HCT116 (cell line): ENCODE data around the gene CELSR3.

ENCODE experiments used
- CBX3 ChIP-seq: IDR thresholded peaks from 2 replicates; pipeline ENCODE4 v1.6.1; 2012; ENCODE audit warnings: low read depth
- CEBPB ChIP-seq: IDR thresholded peaks from 2 replicates; pipeline ENCODE4 v1.6.1; 2012; ENCODE audit warnings: low read depth
- EZH2 ChIP-seq: fragments of 200-600 bp; sonication (generic); IDR thresholded peaks from 2 replicates; pipeline ENCODE4 v1.6.1; 2017; ENCODE audit warnings: antibody characterized with exemption, mixed run types
- JUND ChIP-seq: IDR thresholded peaks from 2 replicates; pipeline ENCODE4 v1.6.1; 2012
- POLR2A ChIP-seq: IDR thresholded peaks from 2 replicates; pipeline ENCODE4 v1.7.0; 2011; ENCODE audit warnings: borderline replicate concordance; ENCODE audit not compliant: insufficient read depth, insufficient read length; ENCODE audit errors: extremely low read depth
- POLR2AphosphoS5 ChIP-seq: IDR thresholded peaks from 2 replicates; pipeline ENCODE4 v1.6.1; 2011; ENCODE audit warnings: mild to moderate bottlenecking, low read depth, low read length, moderate library complexity
- RAD21 ChIP-seq: IDR thresholded peaks from 2 replicates; pipeline ENCODE4 v1.6.1; 2012; ENCODE audit warnings: low read depth, mild to moderate bottlenecking
- SRF ChIP-seq: IDR thresholded peaks from 2 replicates; pipeline ENCODE4 v1.6.1; 2012; ENCODE audit warnings: low read depth
- YY1 ChIP-seq: IDR thresholded peaks from 2 replicates; pipeline ENCODE4 v1.6.1; 2011; ENCODE audit warnings: low read length, low read depth, moderate library complexity, mild to moderate bottlenecking; ENCODE audit not compliant: insufficient replicate concordance; ENCODE audit errors: extremely low read depth
- TF ChIP-seq, protein P1 (sequence below): IDR thresholded peaks from 2 replicates; pipeline ENCODE4 v1.6.1; 2012
- TF ChIP-seq, protein P2 (sequence below): IDR thresholded peaks from 2 replicates; pipeline ENCODE4 v1.6.1; 2011; ENCODE audit warnings: mild to moderate bottlenecking, low read length, moderate library complexity; ENCODE audit not compliant: insufficient replicate concordance; ENCODE audit errors: extremely low read depth
- TF ChIP-seq, protein P3 (sequence below), 3 experiments: fragments of 200-600 bp in 1 of 3; sonication (generic) in 1 of 3; IDR thresholded peaks in 2 of 3; conservative IDR thresholded peaks in 1 of 3; 2 replicates each; pipeline ENCODE4 v1.5.1; 2012 to 2017; ENCODE audit warnings: low read depth in 2 of 3, low read length in 2 of 3, antibody characterized with exemption in 1 of 3, borderline replicate concordance in 1 of 3, control low read depth in 1 of 3, mild to moderate bottlenecking in 1 of 3, mixed read lengths in 1 of 3, mixed run types in 1 of 3, moderate library complexity in 1 of 3; ENCODE audit not compliant: insufficient read depth in 1 of 3
- TF ChIP-seq, protein P4 (sequence below): IDR thresholded peaks from 2 replicates; pipeline ENCODE4 v1.6.1; 2012; ENCODE audit warnings: low read depth

DNA sequence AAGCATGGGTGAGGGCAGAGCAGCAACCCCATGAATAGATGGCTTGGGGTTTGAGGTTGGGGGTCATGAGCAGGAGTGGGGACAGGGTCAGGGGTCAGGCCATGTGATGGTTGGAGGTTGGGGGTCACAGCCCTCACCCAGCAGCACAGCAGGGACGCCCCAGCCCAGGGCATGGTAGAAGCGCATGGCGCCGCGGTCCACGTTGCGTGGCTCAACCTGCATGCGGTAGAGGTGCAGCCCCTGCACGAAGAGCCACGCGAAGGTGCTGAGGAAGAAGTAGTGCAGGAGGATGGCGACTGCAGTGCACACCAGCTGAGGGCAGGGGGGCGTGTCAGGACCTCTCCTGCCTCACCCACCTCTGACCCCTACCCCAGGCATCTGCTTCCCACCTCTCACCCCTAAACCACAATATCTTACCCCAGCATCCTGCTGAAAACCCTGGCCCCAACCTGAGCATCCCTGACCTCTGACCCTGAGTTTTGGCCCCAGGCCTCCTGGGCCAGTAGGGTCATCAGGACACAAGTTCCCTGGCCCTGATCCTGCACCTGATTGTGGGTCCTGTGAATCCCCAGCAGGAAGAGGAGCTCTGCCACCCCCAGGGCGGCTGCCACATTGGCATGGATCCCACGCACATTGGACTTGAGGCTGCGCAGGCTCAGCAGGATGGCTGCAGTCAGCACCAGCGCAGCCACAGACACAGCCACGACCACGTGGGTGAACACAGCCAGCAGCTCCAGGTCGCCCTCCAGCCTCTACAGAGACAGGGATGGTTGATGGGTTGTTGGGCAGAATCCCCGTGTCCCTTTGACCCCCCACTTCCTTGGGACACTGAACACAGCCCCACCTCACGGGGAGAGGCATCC lies 17.6 kb downstream of the CELSR3 start:
- TF ChIP-seq, protein P1, sequence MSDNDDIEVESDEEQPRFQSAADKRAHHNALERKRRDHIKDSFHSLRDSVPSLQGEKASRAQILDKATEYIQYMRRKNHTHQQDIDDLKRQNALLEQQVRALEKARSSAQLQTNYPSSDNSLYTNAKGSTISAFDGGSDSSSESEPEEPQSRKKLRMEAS: no peak
- TF ChIP-seq RAD21 (no peak), SRF (no peak), JUND (no peak), POLR2AphosphoS5 (no peak), EZH2 (no peak), POLR2A (no peak), YY1 (no peak), CEBPB (no peak), CBX3 (no peak)
- TF ChIP-seq, protein P2, sequence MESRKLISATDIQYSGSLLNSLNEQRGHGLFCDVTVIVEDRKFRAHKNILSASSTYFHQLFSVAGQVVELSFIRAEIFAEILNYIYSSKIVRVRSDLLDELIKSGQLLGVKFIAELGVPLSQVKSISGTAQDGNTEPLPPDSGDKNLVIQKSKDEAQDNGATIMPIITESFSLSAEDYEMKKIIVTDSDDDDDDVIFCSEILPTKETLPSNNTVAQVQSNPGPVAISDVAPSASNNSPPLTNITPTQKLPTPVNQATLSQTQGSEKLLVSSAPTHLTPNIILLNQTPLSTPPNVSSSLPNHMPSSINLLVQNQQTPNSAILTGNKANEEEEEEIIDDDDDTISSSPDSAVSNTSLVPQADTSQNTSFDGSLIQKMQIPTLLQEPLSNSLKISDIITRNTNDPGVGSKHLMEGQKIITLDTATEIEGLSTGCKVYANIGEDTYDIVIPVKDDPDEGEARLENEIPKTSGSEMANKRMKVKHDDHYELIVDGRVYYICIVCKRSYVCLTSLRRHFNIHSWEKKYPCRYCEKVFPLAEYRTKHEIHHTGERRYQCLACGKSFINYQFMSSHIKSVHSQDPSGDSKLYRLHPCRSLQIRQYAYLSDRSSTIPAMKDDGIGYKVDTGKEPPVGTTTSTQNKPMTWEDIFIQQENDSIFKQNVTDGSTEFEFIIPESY: no peak
- TF ChIP-seq, protein P3, sequence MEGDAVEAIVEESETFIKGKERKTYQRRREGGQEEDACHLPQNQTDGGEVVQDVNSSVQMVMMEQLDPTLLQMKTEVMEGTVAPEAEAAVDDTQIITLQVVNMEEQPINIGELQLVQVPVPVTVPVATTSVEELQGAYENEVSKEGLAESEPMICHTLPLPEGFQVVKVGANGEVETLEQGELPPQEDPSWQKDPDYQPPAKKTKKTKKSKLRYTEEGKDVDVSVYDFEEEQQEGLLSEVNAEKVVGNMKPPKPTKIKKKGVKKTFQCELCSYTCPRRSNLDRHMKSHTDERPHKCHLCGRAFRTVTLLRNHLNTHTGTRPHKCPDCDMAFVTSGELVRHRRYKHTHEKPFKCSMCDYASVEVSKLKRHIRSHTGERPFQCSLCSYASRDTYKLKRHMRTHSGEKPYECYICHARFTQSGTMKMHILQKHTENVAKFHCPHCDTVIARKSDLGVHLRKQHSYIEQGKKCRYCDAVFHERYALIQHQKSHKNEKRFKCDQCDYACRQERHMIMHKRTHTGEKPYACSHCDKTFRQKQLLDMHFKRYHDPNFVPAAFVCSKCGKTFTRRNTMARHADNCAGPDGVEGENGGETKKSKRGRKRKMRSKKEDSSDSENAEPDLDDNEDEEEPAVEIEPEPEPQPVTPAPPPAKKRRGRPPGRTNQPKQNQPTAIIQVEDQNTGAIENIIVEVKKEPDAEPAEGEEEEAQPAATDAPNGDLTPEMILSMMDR (IDR thresholded peaks at IDR 0.05 in 2 of 3, conservative IDR thresholded peaks at IDR 0.05 in 1 of 3; ENCODE audit: borderline replicate concordance in 1 of 3, insufficient read depth in 1 of 3, low read depth in 2 of 3, low read length in 2 of 3): no peak
- TF ChIP-seq, protein P4, sequence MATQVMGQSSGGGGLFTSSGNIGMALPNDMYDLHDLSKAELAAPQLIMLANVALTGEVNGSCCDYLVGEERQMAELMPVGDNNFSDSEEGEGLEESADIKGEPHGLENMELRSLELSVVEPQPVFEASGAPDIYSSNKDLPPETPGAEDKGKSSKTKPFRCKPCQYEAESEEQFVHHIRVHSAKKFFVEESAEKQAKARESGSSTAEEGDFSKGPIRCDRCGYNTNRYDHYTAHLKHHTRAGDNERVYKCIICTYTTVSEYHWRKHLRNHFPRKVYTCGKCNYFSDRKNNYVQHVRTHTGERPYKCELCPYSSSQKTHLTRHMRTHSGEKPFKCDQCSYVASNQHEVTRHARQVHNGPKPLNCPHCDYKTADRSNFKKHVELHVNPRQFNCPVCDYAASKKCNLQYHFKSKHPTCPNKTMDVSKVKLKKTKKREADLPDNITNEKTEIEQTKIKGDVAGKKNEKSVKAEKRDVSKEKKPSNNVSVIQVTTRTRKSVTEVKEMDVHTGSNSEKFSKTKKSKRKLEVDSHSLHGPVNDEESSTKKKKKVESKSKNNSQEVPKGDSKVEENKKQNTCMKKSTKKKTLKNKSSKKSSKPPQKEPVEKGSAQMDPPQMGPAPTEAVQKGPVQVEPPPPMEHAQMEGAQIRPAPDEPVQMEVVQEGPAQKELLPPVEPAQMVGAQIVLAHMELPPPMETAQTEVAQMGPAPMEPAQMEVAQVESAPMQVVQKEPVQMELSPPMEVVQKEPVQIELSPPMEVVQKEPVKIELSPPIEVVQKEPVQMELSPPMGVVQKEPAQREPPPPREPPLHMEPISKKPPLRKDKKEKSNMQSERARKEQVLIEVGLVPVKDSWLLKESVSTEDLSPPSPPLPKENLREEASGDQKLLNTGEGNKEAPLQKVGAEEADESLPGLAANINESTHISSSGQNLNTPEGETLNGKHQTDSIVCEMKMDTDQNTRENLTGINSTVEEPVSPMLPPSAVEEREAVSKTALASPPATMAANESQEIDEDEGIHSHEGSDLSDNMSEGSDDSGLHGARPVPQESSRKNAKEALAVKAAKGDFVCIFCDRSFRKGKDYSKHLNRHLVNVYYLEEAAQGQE: no peak
